ENCODE data around the gene POLE. TPM values are rescaled to one million over a fixed set of nuclear protein-coding genes. Genes with fewer than 3 reads are reported as not detected.

Gene POLE
- total and polyA plus RNA-seq, 4 donors: 33.4 to 69.9 (median 39.8) TPM

GRCh38 chr12:132660052-132660451 lies 27.1 kb downstream of the POLE start:
- no peak overlapping the region for H3K27ac ChIP-seq (ENCODE audit: low read depth, low read length)
- WGBS (ENCODE audit: insufficient coverage): 67% methylated on average over 3 of the region's 5 CpGs
- no peak for DNase-seq (ENCODE audit: low read depth in 4 of 6, low spot score in 6 of 6)
- no peaks in the 10 kb centered on the region for H3K9me3 ChIP-seq (ENCODE audit: control insufficient read depth, insufficient read depth, low read length)
- no peaks in the 10 kb centered on the region for H3K27me3 ChIP-seq (ENCODE audit: control insufficient read depth, insufficient read depth, low read length)
- peaks cover 74% of the 10 kb centered on the region for H3K36me3 ChIP-seq (ENCODE audit: control insufficient read depth, insufficient read depth, low read length)
- H3K4me1 ChIP-seq (ENCODE audit: control insufficient read depth, insufficient read depth, low read length): no peaks in the 10 kb centered on the region
- H3K4me3 ChIP-seq (ENCODE audit: low read depth, low read length): no peak overlapping the region

- H3K27ac ChIP-seq (ENCODE audit: low read depth, low read length): no peak overlapping the region
- DNase-seq (ENCODE audit: low read depth in 4 of 6, low spot score in 6 of 6): no peak
- H3K4me1 ChIP-seq (ENCODE audit: control insufficient read depth, insufficient read depth, low read length): no peaks in the 10 kb centered on the region
- WGBS (ENCODE audit: insufficient coverage): 85% methylated on average over 12 of the region's 16 CpGs
- no peaks in the 10 kb centered on the region for H3K27me3 ChIP-seq (ENCODE audit: control insufficient read depth, insufficient read depth, low read length)
- no peak overlapping the region for H3K4me3 ChIP-seq (ENCODE audit: low read depth, low read length)
- no peaks in the 10 kb centered on the region for H3K9me3 ChIP-seq (ENCODE audit: control insufficient read depth, insufficient read depth, low read length)
- peaks cover 67% of the 10 kb centered on the region for H3K36me3 ChIP-seq (ENCODE audit: control insufficient read depth, insufficient read depth, low read length)
Observed at GRCh38 chr12:132659146-132659545, 28.0 kb downstream of the POLE start.

DNA sequence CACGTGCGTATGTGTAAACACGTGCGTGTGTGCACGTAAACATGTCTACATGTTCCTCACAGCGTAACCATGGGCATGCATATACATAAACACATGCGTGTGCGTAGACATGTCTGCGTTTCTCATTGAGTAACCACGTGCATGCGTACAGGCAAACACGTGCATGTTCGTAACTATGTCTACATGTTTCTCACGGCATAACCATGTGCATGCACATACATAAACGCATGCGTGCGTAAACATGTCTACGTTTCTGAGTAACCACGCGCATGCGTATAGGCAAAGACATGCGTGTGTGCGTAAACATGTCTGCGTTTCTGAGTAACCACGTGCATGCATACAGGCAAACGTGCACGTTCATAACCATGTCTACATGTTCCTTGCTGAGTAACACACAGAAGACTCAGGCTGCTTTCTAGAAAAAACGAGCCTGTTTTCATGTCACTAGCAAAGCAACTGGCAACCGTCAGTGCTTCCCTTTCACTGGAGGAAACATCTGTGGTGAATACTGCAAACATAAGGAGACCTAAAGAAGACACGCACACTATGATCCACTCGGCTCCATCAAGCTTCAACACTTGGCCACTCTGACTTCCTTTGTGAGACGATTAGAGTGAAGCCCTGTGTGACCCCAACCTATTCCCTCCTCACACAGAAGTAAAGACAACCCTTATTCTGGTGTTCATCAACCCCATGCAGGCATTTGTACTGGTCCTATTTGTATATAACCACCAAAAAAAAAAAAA lies 28.8 kb downstream of the POLE start:
- Histone ChIP-seq H3K4me1 (ENCODE audit: control insufficient read depth, insufficient read depth, low read length) (no peaks in the 10 kb centered on the region), H3K9me3 (ENCODE audit: control insufficient read depth, insufficient read depth, low read length) (no peaks in the 10 kb centered on the region), H3K27ac (ENCODE audit: low read depth, low read length) (no peak overlapping the region), H3K36me3 (ENCODE audit: control insufficient read depth, insufficient read depth, low read length) (peaks cover 59% of the 10 kb centered on the region), H3K4me3 (ENCODE audit: low read depth, low read length) (no peak overlapping the region), H3K27me3 (ENCODE audit: control insufficient read depth, insufficient read depth, low read length) (no peaks in the 10 kb centered on the region)
- 92% methylated on average over 32 of the region's 32 CpGs for WGBS (ENCODE audit: insufficient coverage)
- DNase-seq (ENCODE audit: low read depth in 4 of 6, low spot score in 6 of 6): no peak

GRCh38 chr12:132657004-132657727 lies 30.0 kb downstream of the POLE start:
- Histone ChIP-seq H3K36me3 (ENCODE audit: control insufficient read depth, insufficient read depth, low read length) (peaks cover 58% of the 10 kb centered on the region), H3K4me1 (ENCODE audit: control insufficient read depth, insufficient read depth, low read length) (no peaks in the 10 kb centered on the region)
- 96% methylated on average over 12 of the region's 12 CpGs for WGBS (ENCODE audit: insufficient coverage)

DNA sequence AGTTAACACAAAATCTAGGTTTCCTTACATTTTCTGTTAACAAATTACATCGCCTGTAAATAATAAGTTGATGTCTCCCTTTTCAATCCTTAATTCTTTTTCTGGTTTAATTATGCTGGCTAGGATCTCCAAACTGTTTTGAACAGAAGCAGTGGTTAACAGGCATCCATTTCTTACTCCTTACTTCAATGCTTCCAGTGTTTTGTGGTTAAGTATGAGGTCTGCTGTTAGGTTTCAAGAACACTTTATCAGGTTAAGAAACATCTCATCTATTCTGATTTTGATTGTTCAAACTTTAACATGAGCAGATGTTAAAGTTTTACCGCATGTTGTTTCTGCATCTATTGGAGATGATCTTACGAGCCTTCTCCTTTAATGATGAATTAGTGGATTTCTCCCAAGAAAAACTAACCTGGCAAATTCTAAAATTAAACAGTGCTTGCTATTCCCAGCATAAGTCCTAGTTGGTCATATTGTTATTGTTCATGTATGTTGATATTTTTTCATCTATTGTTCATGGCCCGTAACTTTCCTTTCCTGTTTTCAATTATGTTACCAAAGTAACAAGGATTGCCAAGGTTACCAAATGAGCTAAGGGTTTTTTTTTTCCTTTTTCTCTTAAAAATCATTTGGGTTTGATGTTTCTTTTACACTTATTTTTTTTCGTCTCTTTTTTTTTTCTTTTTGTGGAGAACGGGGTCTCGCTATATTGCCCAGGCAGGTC lies 33.4 kb downstream of the POLE start:
- no CpG with 5 or more reads among the region's 7 CpGs for WGBS (ENCODE audit: insufficient coverage)
- Histone ChIP-seq H3K36me3 (ENCODE audit: control insufficient read depth, insufficient read depth, low read length) (peaks cover 49% of the 10 kb centered on the region), H3K9me3 (ENCODE audit: control insufficient read depth, insufficient read depth, low read length) (no peaks in the 10 kb centered on the region)

More at GRCh38 chr12:132657004-132657727, 30.0 kb downstream of the POLE start:
- no peaks in the 10 kb centered on the region for H3K9me3 ChIP-seq (ENCODE audit: control insufficient read depth, insufficient read depth, low read length)
- H3K27ac ChIP-seq (ENCODE audit: low read depth, low read length): no peak overlapping the region
- no peak overlapping the region for H3K4me3 ChIP-seq (ENCODE audit: low read depth, low read length)
- H3K27me3 ChIP-seq (ENCODE audit: control insufficient read depth, insufficient read depth, low read length): no peaks in the 10 kb centered on the region
- DNase-seq (ENCODE audit: low read depth in 4 of 6, low spot score in 6 of 6): no peak

GRCh38 chr12:132651444-132652100 lies 35.6 kb downstream of the POLE start:
- H3K36me3 ChIP-seq (ENCODE audit: control insufficient read depth, insufficient read depth, low read length): peaks cover 47% of the 10 kb centered on the region
- no peak for DNase-seq (ENCODE audit: low read depth in 4 of 6, low spot score in 6 of 6)

More for the DNA sequence above, 33.4 kb downstream of the POLE start:
- H3K27me3 ChIP-seq (ENCODE audit: control insufficient read depth, insufficient read depth, low read length): no peaks in the 10 kb centered on the region
- no peak for DNase-seq (ENCODE audit: low read depth in 4 of 6, low spot score in 6 of 6)
- H3K4me1 ChIP-seq (ENCODE audit: control insufficient read depth, insufficient read depth, low read length): no peaks in the 10 kb centered on the region
- no peak overlapping the region for H3K4me3 ChIP-seq (ENCODE audit: low read depth, low read length)
- no peak overlapping the region for H3K27ac ChIP-seq (ENCODE audit: low read depth, low read length)

GRCh38 chr12:132649226-132649945 lies 37.8 kb downstream of the POLE start:
- no peak for DNase-seq (ENCODE audit: low read depth in 4 of 6, low spot score in 6 of 6)
- Histone ChIP-seq H3K4me3 (ENCODE audit: low read depth, low read length) (no peak overlapping the region), H3K4me1 (ENCODE audit: control insufficient read depth, insufficient read depth, low read length) (no peaks in the 10 kb centered on the region), H3K36me3 (ENCODE audit: control insufficient read depth, insufficient read depth, low read length) (peaks cover 50% of the 10 kb centered on the region), H3K27ac (ENCODE audit: low read depth, low read length) (no peak overlapping the region), H3K9me3 (ENCODE audit: control insufficient read depth, insufficient read depth, low read length) (no peaks in the 10 kb centered on the region), H3K27me3 (ENCODE audit: control insufficient read depth, insufficient read depth, low read length) (no peaks in the 10 kb centered on the region)
- WGBS (ENCODE audit: insufficient coverage): 93% methylated on average over 25 of the region's 27 CpGs

More at GRCh38 chr12:132651444-132652100, 35.6 kb downstream of the POLE start:
- Histone ChIP-seq H3K9me3 (ENCODE audit: control insufficient read depth, insufficient read depth, low read length) (no peaks in the 10 kb centered on the region), H3K4me1 (ENCODE audit: control insufficient read depth, insufficient read depth, low read length) (no peaks in the 10 kb centered on the region), H3K4me3 (ENCODE audit: low read depth, low read length) (no peak overlapping the region), H3K27ac (ENCODE audit: low read depth, low read length) (no peak overlapping the region), H3K27me3 (ENCODE audit: control insufficient read depth, insufficient read depth, low read length) (no peaks in the 10 kb centered on the region)
- WGBS (ENCODE audit: insufficient coverage): 73% methylated on average over 5 of the region's 9 CpGs

- Histone ChIP-seq H3K27ac (ENCODE audit: low read depth, low read length) (no peak overlapping the region), H3K36me3 (ENCODE audit: control insufficient read depth, insufficient read depth, low read length) (peaks cover 51% of the 10 kb centered on the region), H3K4me1 (ENCODE audit: control insufficient read depth, insufficient read depth, low read length) (no peaks in the 10 kb centered on the region), H3K27me3 (ENCODE audit: control insufficient read depth, insufficient read depth, low read length) (no peaks in the 10 kb centered on the region), H3K9me3 (ENCODE audit: control insufficient read depth, insufficient read depth, low read length) (no peaks in the 10 kb centered on the region), H3K4me3 (ENCODE audit: low read depth, low read length) (no peak overlapping the region)
- DNase-seq (ENCODE audit: low read depth in 4 of 6, low spot score in 6 of 6): no peak
- 95% methylated on average over 22 of the region's 24 CpGs for WGBS (ENCODE audit: insufficient coverage)
Observed at GRCh38 chr12:132648616-132649225, 38.4 kb downstream of the POLE start.
